Activated CD4-positive, alpha-beta T cell treated with anti-CD3 and anti-CD28 coated beads, Interleukin-2, amount 50 U/mL, for 16 hours (primary cell): ENCODE measurements around the gene ZNF827.
A peak's percentile ranks its signal among the peaks of the same experiment; 100 is the strongest.

Experiments
- DNase-seq: peaks from one replicate; pipeline ENCODE4 v3.0.0-alpha.2; 2020

Gene ZNF827

GRCh38 chr4:145743641-145744040, 195.0 kb downstream of the ZNF827 start:
- no peak for DNase-seq

GRCh38 chr4:145740806-145741205, 197.8 kb downstream of the ZNF827 start:
- DNase-seq = no peak

GRCh38 chr4:145739845-145740244, 198.8 kb downstream of the ZNF827 start:
- DNase-seq = no peak

- no peak for DNase-seq
These were observed 202.3 kb downstream of the ZNF827 start for GRCh38 chr4:145736241-145736831.

- no peak for DNase-seq
These were observed 202.8 kb downstream of the ZNF827 start for GRCh38 chr4:145735827-145736226.

- DNase-seq = no peak
These were observed 203.3 kb downstream of the ZNF827 start for GRCh38 chr4:145735347-145735675.

- peak; percentile 76 for DNase-seq
These were observed 203.9 kb downstream of the ZNF827 start for GRCh38 chr4:145734576-145735346.

- DNase-seq = no peak
These were observed 204.6 kb downstream of the ZNF827 start for GRCh38 chr4:145734031-145734430.

GRCh38 chr4:145732895-145733880, 205.4 kb downstream of the ZNF827 start:
- DNase-seq = peak; percentile 88

- DNase-seq = no peak
These were observed 206.4 kb downstream of the ZNF827 start for GRCh38 chr4:145732001-145732815.

GRCh38 chr4:145731028-145731427, 207.6 kb downstream of the ZNF827 start:
- DNase-seq = no peak

GRCh38 chr4:145730026-145730425, 208.6 kb downstream of the ZNF827 start:
- no peak for DNase-seq

- no peak for DNase-seq
These were observed 215.3 kb downstream of the ZNF827 start for GRCh38 chr4:145723336-145723735.

GRCh38 chr4:145722561-145722960, 216.1 kb downstream of the ZNF827 start:
- DNase-seq = no peak

- no peak for DNase-seq
These were observed 218.0 kb downstream of the ZNF827 start for GRCh38 chr4:145720656-145721055.

- DNase-seq = peak; percentile 70
These were observed 218.6 kb downstream of the ZNF827 start for GRCh38 chr4:145719752-145720624.

- no peak for DNase-seq
These were observed 221.9 kb downstream of the ZNF827 start for GRCh38 chr4:145716661-145717200.

- no peak for DNase-seq
These were observed 222.4 kb downstream of the ZNF827 start for GRCh38 chr4:145716200-145716599.

- peak; percentile 82 for DNase-seq
These were observed 228.8 kb downstream of the ZNF827 start for GRCh38 chr4:145709843-145710242.

GRCh38 chr4:145709336-145709735, 229.3 kb downstream of the ZNF827 start:
- no peak for DNase-seq
